Suprapubic skin (tissue), 4 donors: ENCODE data around the gene ROS1. TPM values are rescaled to one million over a fixed set of nuclear protein-coding genes. Genes with fewer than 3 reads are reported as not detected.

ENCODE experiments used
- DNase-seq, 2 donors: peaks; one replicate each; pipeline ENCODE4 v3.0.0-alpha.2; 2019; ENCODE audit warnings: low spot score in 2 of 2
- H3K27ac ChIP-seq: fragments of 200-600 bp; sonication (generic); one replicate; pipeline ENCODE4 v1.5.1; 2019
- H3K27me3 ChIP-seq: fragments of 200-600 bp; sonication (generic); one replicate; pipeline ENCODE4 v1.5.1; 2019
- H3K36me3 ChIP-seq: fragments of 200-600 bp; sonication (generic); one replicate; pipeline ENCODE4 v1.5.1; 2019
- H3K4me1 ChIP-seq: fragments of 200-600 bp; sonication (generic); one replicate; pipeline ENCODE4 v1.5.1; 2019
- H3K4me3 ChIP-seq: fragments of 200-600 bp; sonication (generic); one replicate; pipeline ENCODE4 v1.5.1; 2019; ENCODE audit warnings: mild to moderate bottlenecking
- H3K9me3 ChIP-seq: fragments of 200-600 bp; sonication (generic); one replicate; pipeline ENCODE4 v1.5.1; 2019
- CTCF ChIP-seq, 2 donors: fragments of 200-600 bp in 1 of 2; fragments of 450-650 bp in 1 of 2; sonication (generic) in 1 of 2; IDR thresholded peaks; one replicate each; pipeline ENCODE4 v1.5.1; 2016 to 2019; ENCODE audit warnings: antibody characterized with exemption in 2 of 2, mild to moderate bottlenecking in 1 of 2, moderate library complexity in 1 of 2
- EP300 ChIP-seq: sonication (generic); formaldehyde crosslinking; IDR thresholded peaks from one replicate; pipeline ENCODE4 v1.6.1; 2017; ENCODE audit warnings: antibody characterized with exemption
- POLR2A ChIP-seq, 2 donors: fragments of 450-650 bp; IDR thresholded peaks; one replicate each; pipeline ENCODE4 v1.6.1; 2017; ENCODE audit warnings: antibody characterized with exemption in 2 of 2, mild to moderate bottlenecking in 2 of 2, moderate library complexity in 2 of 2
- POLR2AphosphoS5 ChIP-seq, 3 donors: sonication (generic); formaldehyde crosslinking; IDR thresholded peaks; one replicate each; pipeline ENCODE4 v1.6.1; 2017; ENCODE audit warnings: antibody characterized with exemption in 3 of 3
- WGBS: methylation state at CpG from one replicate; pipeline ENCODE4 v1.1.5; 2018; 5-methylcytosine and 5-hydroxymethylcytosine counted together
- total RNA-seq, 4 donors: library from RNA; depleted of rRNA; stranded (reverse); fragments of >200 nt; gene quantifications; one replicate each; pipeline ENCODE4 v1.1.0, GENCODE V29; 2016

The ROS1 gene
- total RNA-seq, 4 donors from 2014 or later = 0.49 to 2.8 (median 0.69) TPM

- no peak for TF ChIP-seq POLR2AphosphoS5 (IDR thresholded peaks at IDR 0.05)
- no peak for TF ChIP-seq POLR2A (IDR thresholded peaks at IDR 0.05)
- TF ChIP-seq CTCF (IDR thresholded peaks at IDR 0.05) = no peak
- no peak for TF ChIP-seq EP300
- 97% methylated on average over 6 of the region's 7 CpGs for WGBS
These were observed 95.8 kb downstream of the ROS1 start for GRCh38 chr6:117329926-117330325.

DNA sequence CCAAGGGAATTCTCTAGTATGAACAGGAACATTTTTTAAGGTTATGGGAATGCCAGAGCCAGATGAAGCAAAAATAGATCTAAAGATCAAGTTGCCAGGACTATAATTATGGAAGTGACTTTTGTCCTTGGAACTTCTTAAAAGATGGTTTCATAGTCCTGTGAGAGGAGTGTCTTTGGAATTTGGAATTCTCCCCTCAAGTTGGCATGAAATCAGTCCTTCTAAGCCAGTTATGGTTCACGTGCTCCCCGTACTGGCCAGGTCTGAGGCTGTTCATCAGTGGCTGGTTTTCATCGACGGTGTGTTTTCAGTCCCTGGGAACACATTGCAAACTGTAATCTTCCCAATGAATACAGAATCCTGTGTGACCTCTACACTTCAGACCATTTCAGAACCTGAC is 97.2 kb downstream of the ROS1 start:
- TF ChIP-seq EP300 (no peak), CTCF (IDR thresholded peaks at IDR 0.05) (no peak), POLR2AphosphoS5 (IDR thresholded peaks at IDR 0.05) (no peak), POLR2A (IDR thresholded peaks at IDR 0.05) (no peak)
- no peaks in the 10 kb centered on the region for H3K36me3 ChIP-seq
- no peak overlapping the region for H3K27ac ChIP-seq
- no peaks in the 10 kb centered on the region for H3K27me3 ChIP-seq
- no peak overlapping the region for H3K4me3 ChIP-seq
- no peak for DNase-seq
- 70% methylated on average over 4 of the region's 4 CpGs for WGBS
- H3K4me1 ChIP-seq = no peaks in the 10 kb centered on the region
- no peaks in the 10 kb centered on the region for H3K9me3 ChIP-seq

More at GRCh38 chr6:117329926-117330325, 95.8 kb downstream of the ROS1 start:
- Histone ChIP-seq H3K4me1 (no peaks in the 10 kb centered on the region), H3K4me3 (no peak overlapping the region), H3K27ac (no peak overlapping the region), H3K9me3 (no peaks in the 10 kb centered on the region), H3K36me3 (no peaks in the 10 kb centered on the region), H3K27me3 (no peaks in the 10 kb centered on the region)
- DNase-seq = no peak

DNA sequence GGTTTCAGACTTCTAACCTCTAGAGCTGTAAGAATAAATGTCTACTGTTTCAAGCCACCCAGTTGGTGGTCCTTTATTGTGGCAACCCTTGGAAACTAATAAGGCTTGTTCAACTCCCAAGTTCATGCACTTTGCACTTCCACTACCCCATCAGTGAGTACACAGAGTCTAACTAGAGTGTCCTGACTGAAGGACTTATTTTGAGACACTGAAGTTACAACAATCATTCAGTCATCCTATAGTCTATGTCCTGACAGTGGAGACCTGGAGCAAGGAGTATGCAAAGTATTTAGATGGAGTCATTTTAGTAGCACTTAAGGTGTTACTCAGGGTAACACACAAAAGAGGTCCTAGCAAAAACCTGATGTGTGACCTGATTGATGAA is 97.7 kb downstream of the ROS1 start:
- Histone ChIP-seq H3K36me3 (no peaks in the 10 kb centered on the region), H3K27ac (no peak overlapping the region), H3K4me3 (no peak overlapping the region), H3K27me3 (no peaks in the 10 kb centered on the region), H3K4me1 (no peaks in the 10 kb centered on the region), H3K9me3 (no peaks in the 10 kb centered on the region)
- no peak for DNase-seq
- no peak for TF ChIP-seq CTCF (IDR thresholded peaks at IDR 0.05)
- TF ChIP-seq POLR2A (IDR thresholded peaks at IDR 0.05) = no peak
- TF ChIP-seq POLR2AphosphoS5 (IDR thresholded peaks at IDR 0.05) = no peak
- no peak for TF ChIP-seq EP300

- H3K27ac ChIP-seq = no peak overlapping the region
- 86% methylated on average over 8 of the region's 8 CpGs for WGBS
- no peak for TF ChIP-seq CTCF (IDR thresholded peaks at IDR 0.05)
- no peak for TF ChIP-seq EP300
- TF ChIP-seq POLR2A (IDR thresholded peaks at IDR 0.05) = no peak
- TF ChIP-seq POLR2AphosphoS5 (IDR thresholded peaks at IDR 0.05) = no peak
- no peaks in the 10 kb centered on the region for H3K27me3 ChIP-seq
- H3K9me3 ChIP-seq = no peaks in the 10 kb centered on the region
- H3K4me3 ChIP-seq = no peak overlapping the region
- H3K4me1 ChIP-seq = no peaks in the 10 kb centered on the region
- no peak for DNase-seq
- no peaks in the 10 kb centered on the region for H3K36me3 ChIP-seq
These were observed 98.4 kb downstream of the ROS1 start for GRCh38 chr6:117327149-117328004.

DNA sequence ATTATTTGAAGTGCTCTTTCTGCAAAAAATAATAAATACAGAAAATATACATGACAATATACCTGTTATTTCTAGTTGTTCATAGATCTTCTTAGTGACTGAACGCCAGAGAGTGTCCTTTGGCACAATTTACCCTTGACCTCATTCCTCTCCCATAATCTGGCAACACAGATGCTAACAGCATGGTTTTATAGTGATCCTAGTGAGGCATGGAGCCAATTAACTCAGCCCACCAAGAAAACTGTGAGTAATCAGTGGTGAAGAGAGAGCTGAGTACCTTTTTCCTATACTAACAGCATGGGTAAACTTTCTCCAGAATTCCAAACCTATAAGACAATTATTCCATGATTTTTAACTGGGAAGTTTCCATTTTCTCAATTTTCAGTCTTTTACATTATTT is 99.3 kb downstream of the ROS1 start:
- H3K27me3 ChIP-seq = no peaks in the 10 kb centered on the region
- H3K4me3 ChIP-seq = no peak overlapping the region
- TF ChIP-seq CTCF (IDR thresholded peaks at IDR 0.05) (no peak), POLR2AphosphoS5 (IDR thresholded peaks at IDR 0.05) (no peak), POLR2A (IDR thresholded peaks at IDR 0.05) (no peak), EP300 (no peak)
- DNase-seq = no peak
- WGBS = 42% methylated on average over 1 of the region's 1 CpG
- H3K4me1 ChIP-seq = no peaks in the 10 kb centered on the region
- H3K36me3 ChIP-seq = no peaks in the 10 kb centered on the region
- H3K27ac ChIP-seq = no peak overlapping the region
- H3K9me3 ChIP-seq = no peaks in the 10 kb centered on the region
